Astrocyte (in vitro differentiated cells and primary cell): ENCODE results near the gene EFNA2. TPM values are rescaled to one million over a fixed set of nuclear protein-coding genes. Genes with fewer than 3 reads are reported as not detected.

Source experiments
- DNase-seq: peaks from one replicate; pipeline ENCODE4 v3.0.0-alpha.2; 2010; ENCODE audit warnings: low read depth
- FAIRE-seq: peaks from 2 replicates; lab custom pipeline; 2011; peaks lifted over from hg19 to GRCh38; lab: Jason Lieb, UNC
- H2AFZ ChIP-seq: 2 replicates; pipeline ENCODE4 v1.6.0; 2012; ENCODE audit warnings: low read depth, low read length, inconsistent platforms
- H3K27ac ChIP-seq: 2 replicates; pipeline ENCODE4 v1.5.1; 2011; ENCODE audit warnings: low read depth, low read length, inconsistent platforms
- H3K27me3 ChIP-seq: 2 replicates; pipeline ENCODE4 v1.6.0; 2011; ENCODE audit warnings: low read length, inconsistent platforms; ENCODE audit not compliant: insufficient read depth
- H3K36me3 ChIP-seq: 2 replicates; pipeline ENCODE4 v1.5.1; 2011; ENCODE audit warnings: low read length, inconsistent platforms; ENCODE audit not compliant: insufficient read depth
- H3K4me1 ChIP-seq: 2 replicates; pipeline ENCODE4 v1.5.1; 2011; ENCODE audit warnings: low read length, inconsistent platforms; ENCODE audit not compliant: insufficient read depth
- H3K4me2 ChIP-seq: 2 replicates; pipeline ENCODE4 v1.6.0; 2012; ENCODE audit warnings: low read length, inconsistent platforms
- H3K4me3 ChIP-seq: 2 replicates; pipeline ENCODE4 v1.5.1; 2011; ENCODE audit warnings: low read depth, mild to moderate bottlenecking, low read length, inconsistent platforms; ENCODE audit not compliant: insufficient read depth
- H3K79me2 ChIP-seq: 2 replicates; pipeline ENCODE4 v1.6.0; 2012; ENCODE audit warnings: mild to moderate bottlenecking, low read length, inconsistent platforms; ENCODE audit not compliant: insufficient read depth
- H3K9ac ChIP-seq: 2 replicates; pipeline ENCODE4 v1.6.0; 2012; ENCODE audit warnings: mild to moderate bottlenecking, low read length, inconsistent platforms
- H3K9me3 ChIP-seq: 2 replicates; pipeline ENCODE4 v1.5.1; 2012; ENCODE audit warnings: low read depth, mild to moderate bottlenecking, low read length, inconsistent platforms; ENCODE audit not compliant: insufficient read depth
- H4K20me1 ChIP-seq: 2 replicates; pipeline ENCODE4 v1.6.0; 2012; ENCODE audit warnings: low read length, inconsistent platforms; ENCODE audit not compliant: insufficient read depth
- H3K27ac Mint-ChIP-seq: one replicate; pipeline ENCODE4 v1.8.0; 2021; ENCODE audit warnings: mild to moderate bottlenecking, mixed read lengths; ENCODE audit not compliant: unreplicated experiment
- H3K27me3 Mint-ChIP-seq: one replicate; pipeline ENCODE4 v1.8.0; 2021; ENCODE audit warnings: low read depth, mixed read lengths; ENCODE audit not compliant: unreplicated experiment
- H3K36me3 Mint-ChIP-seq: one replicate; pipeline ENCODE4 v1.8.0; 2021; ENCODE audit warnings: low read depth, mixed read lengths; ENCODE audit not compliant: unreplicated experiment
- H3K4me1 Mint-ChIP-seq: one replicate; pipeline ENCODE4 v1.8.0; 2021; ENCODE audit warnings: low read depth, mixed read lengths; ENCODE audit not compliant: unreplicated experiment
- H3K4me3 Mint-ChIP-seq: one replicate; pipeline ENCODE4 v1.8.0; 2021; ENCODE audit warnings: mild to moderate bottlenecking, moderate library complexity, mixed read lengths; ENCODE audit not compliant: unreplicated experiment
- H3K9me3 Mint-ChIP-seq: one replicate; pipeline ENCODE4 v1.8.0; 2021; ENCODE audit warnings: mild to moderate bottlenecking, mixed read lengths; ENCODE audit not compliant: unreplicated experiment
- CTCF ChIP-seq: IDR thresholded peaks from 2 replicates; pipeline ENCODE4 v1.5.1; 2011; ENCODE audit warnings: low read depth, mild to moderate bottlenecking, inconsistent platforms, low read length, moderate library complexity; ENCODE audit not compliant: insufficient read depth
- EZH2 ChIP-seq: IDR thresholded peaks from 2 replicates; pipeline ENCODE4 v1.6.1; 2012; ENCODE audit warnings: mild to moderate bottlenecking, low read length, inconsistent platforms; ENCODE audit not compliant: insufficient read depth
- total RNA-seq: library from RNA; stranded (reverse); gene quantifications from 2 replicates; pipeline ENCODE4 v1.2.1, GENCODE V29; 2021

The EFNA2 gene
- total RNA-seq, 1 donor from 2014 or later, result 8.4 TPM

- H3K4me3 Mint-ChIP-seq, result no peak overlapping the region
- Histone ChIP-seq H3K79me2 (no peaks in the 10 kb centered on the region), H3K4me1 (peaks cover 2% of the 10 kb centered on the region), H3K36me3 (no peaks in the 10 kb centered on the region), H3K27me3 (peaks cover 5% of the 10 kb centered on the region), H3K9me3 (no peaks in the 10 kb centered on the region), H3K9ac (no peak overlapping the region), H2AFZ (no peak overlapping the region), H3K27ac (no peak overlapping the region), H4K20me1 (peaks cover 6% of the 10 kb centered on the region), H3K4me2 (no peak overlapping the region), H3K4me3 (no peak overlapping the region)
- DNase-seq, result no peak
- H3K9me3 Mint-ChIP-seq, result no peaks in the 10 kb centered on the region
- H3K4me1 Mint-ChIP-seq, result no peaks in the 10 kb centered on the region
- no peaks in the 10 kb centered on the region for H3K36me3 Mint-ChIP-seq
- TF ChIP-seq CTCF (no peak), EZH2 (no peak)
- no peak overlapping the region for H3K27ac Mint-ChIP-seq
- no peak for FAIRE-seq
- peaks cover 6% of the 10 kb centered on the region for H3K27me3 Mint-ChIP-seq
Observed at GRCh38 chr19:1291761-1292418, 6.2 kb downstream of the EFNA2 start.

- no peak overlapping the region for H3K27ac Mint-ChIP-seq
- Histone ChIP-seq H3K9ac (no peak overlapping the region), H3K27me3 (peaks cover 2% of the 10 kb centered on the region), H3K4me2 (no peak overlapping the region), H3K79me2 (no peaks in the 10 kb centered on the region), H3K36me3 (no peaks in the 10 kb centered on the region), H4K20me1 (peaks cover 6% of the 10 kb centered on the region), H3K4me1 (peaks cover 2% of the 10 kb centered on the region), H3K4me3 (no peak overlapping the region), H3K27ac (no peak overlapping the region), H2AFZ (no peak overlapping the region), H3K9me3 (no peaks in the 10 kb centered on the region)
- FAIRE-seq (no peak), DNase-seq (no peak)
- no peaks in the 10 kb centered on the region for H3K9me3 Mint-ChIP-seq
- peaks cover 6% of the 10 kb centered on the region for H3K27me3 Mint-ChIP-seq
- TF ChIP-seq CTCF (no peak), EZH2 (no peak)
- H3K4me1 Mint-ChIP-seq, result no peaks in the 10 kb centered on the region
- H3K4me3 Mint-ChIP-seq, result peak overlapping the region; percentile 28
- H3K36me3 Mint-ChIP-seq, result no peaks in the 10 kb centered on the region
Observed at GRCh38 chr19:1292419-1293151, 6.9 kb downstream of the EFNA2 start.
